ENCODE results near the gene GPRC5C.

DNA sequence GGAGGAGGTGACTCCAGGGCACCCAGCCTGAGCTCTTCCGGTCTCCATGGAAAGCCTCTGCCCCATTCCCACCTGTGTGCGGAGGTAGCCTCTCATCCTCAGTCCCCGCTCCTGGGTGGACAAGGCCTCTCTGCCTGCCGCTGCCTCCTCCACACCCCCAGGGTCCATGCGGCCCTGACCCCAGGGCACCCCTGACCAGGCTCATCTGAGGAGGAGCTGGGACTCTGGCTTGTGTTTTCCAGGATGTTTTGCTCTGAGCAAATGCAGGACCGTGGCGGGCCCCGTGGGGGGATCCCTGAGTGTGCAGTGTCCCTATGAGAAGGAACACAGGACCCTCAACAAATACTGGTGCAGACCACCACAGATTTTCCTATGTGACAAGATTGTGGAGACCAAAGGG is 41.4 kb downstream of the GPRC5C start:
- TF ChIP-seq, protein P1, sequence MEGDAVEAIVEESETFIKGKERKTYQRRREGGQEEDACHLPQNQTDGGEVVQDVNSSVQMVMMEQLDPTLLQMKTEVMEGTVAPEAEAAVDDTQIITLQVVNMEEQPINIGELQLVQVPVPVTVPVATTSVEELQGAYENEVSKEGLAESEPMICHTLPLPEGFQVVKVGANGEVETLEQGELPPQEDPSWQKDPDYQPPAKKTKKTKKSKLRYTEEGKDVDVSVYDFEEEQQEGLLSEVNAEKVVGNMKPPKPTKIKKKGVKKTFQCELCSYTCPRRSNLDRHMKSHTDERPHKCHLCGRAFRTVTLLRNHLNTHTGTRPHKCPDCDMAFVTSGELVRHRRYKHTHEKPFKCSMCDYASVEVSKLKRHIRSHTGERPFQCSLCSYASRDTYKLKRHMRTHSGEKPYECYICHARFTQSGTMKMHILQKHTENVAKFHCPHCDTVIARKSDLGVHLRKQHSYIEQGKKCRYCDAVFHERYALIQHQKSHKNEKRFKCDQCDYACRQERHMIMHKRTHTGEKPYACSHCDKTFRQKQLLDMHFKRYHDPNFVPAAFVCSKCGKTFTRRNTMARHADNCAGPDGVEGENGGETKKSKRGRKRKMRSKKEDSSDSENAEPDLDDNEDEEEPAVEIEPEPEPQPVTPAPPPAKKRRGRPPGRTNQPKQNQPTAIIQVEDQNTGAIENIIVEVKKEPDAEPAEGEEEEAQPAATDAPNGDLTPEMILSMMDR (IDR thresholded peaks at IDR 0.05; ENCODE audit: poor library complexity, severe bottlenecking): no peak
- no peak for TF ChIP-seq EP300 (conservative IDR thresholded peaks at IDR 0.05; ENCODE audit: poor library complexity, severe bottlenecking)

Data from neural cell (in vitro differentiated cells).